Spleen (tissue), 7 donors: ENCODE data around the gene BUD31.

Experiments
- CTCF ChIP-seq, 11 experiments: fragments of 200-600 bp in 7 of 11; fragments of 450-650 bp in 4 of 11; sonication (generic) in 4 of 11; IDR thresholded peaks in 8 of 11; conservative IDR thresholded peaks in 3 of 11; 1 replicate in 7 of 11; 2 replicates in 4 of 11; pipeline versions ENCODE4 v1.4.0 to v1.8.0; 2016 to 2021; ENCODE audit warnings: antibody characterized with exemption in 11 of 11, inconsistent platforms in 4 of 11, mild to moderate bottlenecking in 1 of 11
- POLR2A ChIP-seq, 3 donors: fragments of 450-650 bp; IDR thresholded peaks; one replicate each; pipeline ENCODE4 v1.5.1; 2017; ENCODE audit warnings: antibody characterized with exemption in 3 of 3, mild to moderate bottlenecking in 1 of 3
- donor health status: DM: no; HTN: no; CAD: no; lungs with moderate emphysema.
- donor health status: DM: no; HTN: no; CAD: no.
- donor health status: DM: no; HTN: no; CAD: no.

- TF ChIP-seq CTCF (IDR thresholded peaks at IDR 0.05 in 8 of 11, conservative IDR thresholded peaks at IDR 0.05 in 3 of 11) = no peak
- no peak for TF ChIP-seq POLR2A (IDR thresholded peaks at IDR 0.05)
These were observed 20.3 kb downstream of the BUD31 start for GRCh38 chr7:99428972-99429566.
